Urothelium cell line (cell line): Measurements from ENCODE around the gene IFT27.

ENCODE experiments used
- DNase-seq: peaks from one replicate; pipeline ENCODE4 v3.0.0; 2011; ENCODE audit warnings: low spot score, mixed read lengths
- FAIRE-seq: peaks from 2 replicates; lab custom pipeline; 2011; peaks lifted over from hg19 to GRCh38; lab: Jason Lieb, UNC

The IFT27 gene

GRCh38 chr22:36729321-36729720 lies 46.6 kb downstream of the IFT27 start:
- FAIRE-seq (no peak), DNase-seq (no peak)

DNA sequence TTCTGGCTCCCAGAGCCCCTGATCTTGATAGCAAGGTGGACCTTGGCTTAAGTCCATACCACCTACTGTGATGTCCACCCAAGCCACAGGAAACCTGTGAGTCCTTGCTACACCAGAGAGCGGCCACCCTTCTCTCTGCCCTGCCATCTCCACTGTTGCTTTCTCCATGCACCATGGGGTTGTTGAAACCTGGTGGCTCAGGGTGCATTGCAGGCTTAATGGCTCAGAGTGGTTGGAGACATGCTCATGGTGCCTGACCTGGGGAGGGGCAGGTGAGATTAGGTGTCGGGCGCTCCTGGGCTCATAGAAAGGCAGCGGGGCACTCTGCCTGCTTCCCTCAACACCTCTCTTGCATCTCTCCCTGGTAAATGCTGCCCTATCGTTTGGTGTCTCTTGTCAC lies 47.4 kb downstream of the IFT27 start:
- DNase-seq (no peak), FAIRE-seq (no peak)

- peak; percentile 98 for FAIRE-seq
- DNase-seq = no peak
Observed at GRCh38 chr22:36727927-36728488, 47.9 kb downstream of the IFT27 start.

- FAIRE-seq (no peak), DNase-seq (no peak)
Observed at GRCh38 chr22:36727110-36727509, 48.8 kb downstream of the IFT27 start.

GRCh38 chr22:36726007-36726380 lies 49.9 kb downstream of the IFT27 start:
- no peak for FAIRE-seq
- no peak for DNase-seq

DNA sequence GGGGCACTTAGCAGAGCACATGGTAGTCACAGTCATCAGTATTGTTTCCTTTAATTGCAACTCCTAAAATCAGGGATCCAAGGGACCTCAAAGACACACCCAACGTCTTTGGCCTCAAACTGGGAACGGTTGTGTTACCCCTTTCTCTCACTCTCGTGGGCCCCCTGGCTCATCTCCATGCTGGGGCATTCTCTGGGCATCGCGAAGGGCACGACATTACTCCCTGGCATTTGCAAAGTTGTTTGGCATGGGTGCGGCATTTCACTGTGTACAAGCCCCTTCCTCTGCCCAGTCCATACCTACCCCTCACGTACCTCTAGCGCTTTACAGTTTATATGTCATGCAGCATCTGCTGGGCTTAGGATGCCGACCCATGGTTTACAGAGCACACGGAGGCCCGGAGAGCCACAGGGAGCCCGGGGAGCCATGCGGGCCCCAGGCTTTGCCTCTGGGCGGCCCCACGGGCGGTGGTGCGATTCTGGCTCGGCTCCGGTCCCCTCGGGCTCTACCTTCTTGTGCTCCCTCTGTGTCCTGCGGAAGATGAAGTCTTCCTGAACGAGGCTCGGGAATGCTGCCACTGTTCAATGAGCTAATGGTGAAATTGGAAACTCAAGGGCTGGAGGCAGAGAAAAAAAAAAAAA lies 50.4 kb downstream of the IFT27 start:
- peak; percentile 44 for DNase-seq
- no peak for FAIRE-seq

DNA sequence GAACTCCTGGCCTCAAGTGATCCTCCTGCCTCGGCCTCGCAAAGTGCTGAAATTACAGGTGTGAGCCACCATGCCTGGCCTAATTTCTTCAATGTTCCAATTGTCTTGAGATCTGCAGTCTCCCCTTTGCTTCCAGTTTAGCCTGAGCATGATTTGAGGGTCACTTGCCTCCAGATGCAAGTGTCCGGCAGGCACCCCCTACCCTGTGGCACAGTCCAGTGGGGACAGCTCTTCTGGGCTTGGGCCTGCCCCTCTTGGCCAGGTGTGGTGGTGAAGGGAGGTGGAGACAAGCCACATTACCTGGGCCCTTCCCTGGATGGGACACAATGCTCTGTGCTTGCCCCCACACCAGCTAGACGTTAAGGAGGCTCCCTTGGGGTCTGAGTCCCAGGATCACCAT lies 51.1 kb downstream of the IFT27 start:
- FAIRE-seq = no peak
- no peak for DNase-seq

GRCh38 chr22:36722055-36722454 lies 53.9 kb downstream of the IFT27 start:
- no peak for FAIRE-seq

DNA sequence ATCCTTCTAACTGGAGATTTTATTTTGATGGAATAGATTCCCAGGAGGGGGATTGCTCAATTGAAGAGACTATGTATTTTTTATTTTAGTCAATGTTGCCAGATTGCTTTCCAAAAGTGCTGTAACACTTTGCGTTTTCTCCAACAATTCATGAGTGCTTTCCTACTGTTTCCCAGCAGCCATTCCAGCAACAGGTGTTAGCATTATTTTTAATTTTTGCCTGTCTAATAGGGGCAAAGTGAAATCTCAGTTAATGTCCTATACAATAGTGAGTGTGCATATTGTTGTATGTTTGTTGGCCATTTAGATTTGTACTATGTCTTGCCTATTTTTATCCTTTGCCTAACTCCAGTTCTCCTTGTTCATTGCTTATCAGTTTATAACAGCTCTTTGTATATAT lies 60.3 kb downstream of the IFT27 start:
- DNase-seq = no peak
- FAIRE-seq = no peak

More at GRCh38 chr22:36722055-36722454, 53.9 kb downstream of the IFT27 start:
- DNase-seq = no peak

- FAIRE-seq (no peak), DNase-seq (no peak)
Observed at GRCh38 chr22:36714110-36714509, 61.8 kb downstream of the IFT27 start.

DNA sequence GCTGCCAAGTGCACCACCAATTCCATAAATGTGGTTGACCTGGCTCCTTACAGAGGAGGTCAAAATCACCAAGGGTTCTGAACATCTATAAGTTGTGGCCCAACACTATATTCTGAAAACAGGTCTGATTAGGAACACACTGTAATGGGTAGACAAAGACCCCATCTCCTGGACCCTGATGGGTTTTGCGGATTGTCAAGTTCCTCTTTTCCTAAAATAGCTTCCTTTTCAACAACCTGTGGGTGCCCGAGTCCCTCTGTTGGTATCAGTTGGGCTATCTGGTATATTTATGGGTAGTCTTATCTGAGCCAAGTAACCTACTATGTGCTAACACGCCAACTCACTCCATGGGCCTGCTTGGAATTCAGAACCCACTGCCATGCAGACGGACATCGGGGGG lies 62.5 kb downstream of the IFT27 start:
- FAIRE-seq = no peak
- DNase-seq = no peak
